HG03025 (cell line): ENCODE measurements around the gene LHFPL3.

Experiments
- ATAC-seq: cut with Tn5 transposase; IDR thresholded peaks from one replicate; pipeline ENCODE4 v1.9.1; 2021; ENCODE audit warnings: mild to moderate bottlenecking, moderate library complexity; ENCODE audit not compliant: unreplicated experiment, low FRiP score

The LHFPL3 gene

GRCh38 chr7:104950006-104950405, 621.6 kb downstream of the LHFPL3 start:
- no peak for ATAC-seq

GRCh38 chr7:104950754-104951153, 622.4 kb downstream of the LHFPL3 start:
- ATAC-seq: no peak

- no peak for ATAC-seq
Measured at GRCh38 chr7:104951546-104951945, 623.1 kb downstream of the LHFPL3 start.

- ATAC-seq: no peak
Measured at GRCh38 chr7:104955276-104955675, 626.9 kb downstream of the LHFPL3 start.
